Measurements from ENCODE around the gene HSPA1B. TPM values are rescaled to one million over a fixed set of nuclear protein-coding genes. Genes with fewer than 3 reads are reported as not detected.
A peak's percentile ranks its signal among the peaks of the same experiment; 100 is the strongest.
"Not testable (repeated sequence)": the region's sequence is repeated elsewhere in the genome, so short reads cannot be mapped to it uniquely, and the experiment has no call there.

The HSPA1B gene
- polyA plus RNA-seq (ENCODE audit: insufficient read length): 61.2 TPM

GRCh38 chr6:31827286-31828079 lies at the start of gene HSPA1B:
HSPA1B (plus strand) TSS chr6:31827738; CDS start chr6:31827951, 213 bp downstream.
- DNase-seq: peak; percentile 99

- no peak for DNase-seq
Observed at GRCh38 chr6:31778193-31778592, 49.3 kb upstream of the HSPA1B start.

- DNase-seq: no peak
Observed at GRCh38 chr6:31778999-31779885, 48.3 kb upstream of the HSPA1B start.

GRCh38 chr6:31779908-31780307 lies 47.6 kb upstream of the HSPA1B start:
- DNase-seq: no peak

GRCh38 chr6:31780507-31781243 lies 46.9 kb upstream of the HSPA1B start:
- DNase-seq: no peak

GRCh38 chr6:31781244-31782125 lies 46.1 kb upstream of the HSPA1B start:
- DNase-seq: no peak

- no peak for DNase-seq
Observed at GRCh38 chr6:31782126-31782855, 45.2 kb upstream of the HSPA1B start.

- no peak for DNase-seq
Observed at GRCh38 chr6:31784098-31784925, 43.2 kb upstream of the HSPA1B start.

- DNase-seq: no peak
Observed at GRCh38 chr6:31785475-31785874, 42.1 kb upstream of the HSPA1B start.

GRCh38 chr6:31791324-31792089 lies 36.0 kb upstream of the HSPA1B start:
- no peak for DNase-seq

- no peak for DNase-seq
Observed at GRCh38 chr6:31792090-31792374, 35.5 kb upstream of the HSPA1B start.

GRCh38 chr6:31792761-31793171 lies 34.8 kb upstream of the HSPA1B start:
- no peak for DNase-seq

- not testable (repeated sequence) for DNase-seq
Observed at GRCh38 chr6:31793927-31794245, 33.7 kb upstream of the HSPA1B start.

GRCh38 chr6:31794294-31794865 lies 33.2 kb upstream of the HSPA1B start:
- no peak for DNase-seq

GRCh38 chr6:31794866-31795615 lies 32.5 kb upstream of the HSPA1B start:
- no peak for DNase-seq

GRCh38 chr6:31795616-31796298 lies 31.8 kb upstream of the HSPA1B start, which contains the start of gene VARS1:
VARS1 (minus strand) TSS chr6:31795752; CDS start chr6:31795217, 535 bp downstream.
- DNase-seq: peak; percentile 89

GRCh38 chr6:31796993-31797385 lies 30.5 kb upstream of the HSPA1B start:
- DNase-seq: no peak

- DNase-seq: no peak
Observed at GRCh38 chr6:31797588-31797987, 29.9 kb upstream of the HSPA1B start.

Measured in hindlimb muscle (tissue), 1 donor.